SK-N-MC (cell line): ENCODE data around the gene RPN1.
A peak's percentile ranks its signal among the peaks of the same experiment; 100 is the strongest.

ENCODE experiments used
- DNase-seq: peaks from one replicate; pipeline ENCODE4 v3.0.0-alpha.2; 2011; ENCODE audit warnings: low read depth, low spot score
- H3K27ac ChIP-seq: fragments of 200-600 bp; sonication (generic); 2 replicates; pipeline ENCODE4 v1.5.1; 2016; ENCODE audit warnings: mixed run types
- H3K36me3 ChIP-seq: fragments of 200-600 bp; sonication (generic); 2 replicates; pipeline ENCODE4 v1.6.1; 2017; ENCODE audit warnings: antibody characterized with exemption, low read length, mixed read lengths; ENCODE audit not compliant: insufficient read depth
- H3K4me3 ChIP-seq: fragments of 200-600 bp; sonication (generic); 2 replicates; pipeline ENCODE4 v1.5.1; 2016
- H3K9ac ChIP-seq: fragments of 200-600 bp; sonication (generic); 2 replicates; pipeline ENCODE4 v1.8.0; 2017; ENCODE audit warnings: mixed run types, mixed read lengths; ENCODE audit not compliant: insufficient read length
- H3K9me3 ChIP-seq: fragments of 200-600 bp; sonication (generic); 2 replicates; pipeline ENCODE4 v1.6.1; 2017; ENCODE audit warnings: low read depth, mild to moderate bottlenecking, antibody characterized with exemption, low read length, moderate library complexity, mixed read lengths
- EZH2 ChIP-seq: fragments of 200-600 bp; sonication (generic); IDR thresholded peaks from one replicate; pipeline ENCODE4 v1.6.1; 2017; ENCODE audit warnings: antibody characterized with exemption
- FOXP2 ChIP-seq: optimal IDR thresholded peaks from 2 replicates; pipeline ENCODE3; 2011; ENCODE audit warnings: mild to moderate bottlenecking, moderate library complexity; ENCODE audit not compliant: insufficient read depth; ENCODE audit errors: extremely low read length, control extremely low read depth
- POLR2AphosphoS5 ChIP-seq: IDR thresholded peaks from 2 replicates; pipeline ENCODE4 v1.6.1; 2012; ENCODE audit warnings: mild to moderate bottlenecking, low read depth, low read length, borderline replicate concordance

The RPN1 gene

DNA sequence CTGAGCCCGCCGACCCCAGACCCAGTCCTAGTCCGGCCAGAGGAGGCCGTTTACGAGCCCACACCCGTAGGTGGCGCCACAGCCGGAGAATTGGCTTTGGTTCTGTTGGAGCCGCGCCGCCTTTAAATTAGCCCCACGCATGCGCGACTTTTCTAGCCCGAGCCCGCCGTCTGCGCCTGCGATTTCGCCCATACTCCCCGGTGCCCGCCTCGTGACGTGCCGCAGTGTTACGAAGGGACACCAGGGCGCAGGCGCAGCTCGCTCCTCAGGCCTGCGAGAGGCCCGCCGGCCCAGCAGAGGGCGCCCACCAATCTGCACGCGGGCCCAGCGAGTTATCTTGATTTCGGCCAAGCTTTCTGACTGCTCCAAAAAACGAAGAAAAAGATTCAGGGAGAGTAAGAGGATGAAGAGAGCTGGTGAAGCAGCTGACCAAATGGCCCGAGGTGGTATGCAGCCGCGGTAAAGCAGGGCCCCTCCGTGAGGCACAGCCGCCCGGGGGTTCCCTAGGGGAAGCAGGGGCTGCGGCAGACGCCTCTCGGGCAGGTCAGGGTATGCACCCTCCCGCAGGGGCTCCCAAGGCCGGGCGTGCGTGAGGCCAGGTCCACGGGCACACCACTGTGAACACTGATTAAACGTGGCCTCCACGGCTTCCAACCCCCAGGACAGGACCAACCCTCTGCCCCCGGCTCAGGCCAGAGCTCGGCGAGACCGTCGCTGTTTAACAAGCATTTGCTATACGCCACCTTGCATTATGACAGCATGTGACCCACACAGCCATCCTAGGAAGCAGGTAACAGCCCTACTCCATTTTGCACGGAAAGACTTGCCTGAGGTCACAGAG is 32.8 kb downstream of the RPN1 start:
- Histone ChIP-seq H3K4me3 (peak overlapping the region; percentile 82), H3K9ac (peak overlapping the region; percentile 88), H3K36me3 (peaks cover 41% of the 10 kb centered on the region), H3K27ac (peak overlapping the region; percentile 63), H3K9me3 (no peaks in the 10 kb centered on the region)
- no peak for TF ChIP-seq FOXP2
- peak; percentile 82 for TF ChIP-seq POLR2AphosphoS5
- DNase-seq: peak; percentile 89

DNA sequence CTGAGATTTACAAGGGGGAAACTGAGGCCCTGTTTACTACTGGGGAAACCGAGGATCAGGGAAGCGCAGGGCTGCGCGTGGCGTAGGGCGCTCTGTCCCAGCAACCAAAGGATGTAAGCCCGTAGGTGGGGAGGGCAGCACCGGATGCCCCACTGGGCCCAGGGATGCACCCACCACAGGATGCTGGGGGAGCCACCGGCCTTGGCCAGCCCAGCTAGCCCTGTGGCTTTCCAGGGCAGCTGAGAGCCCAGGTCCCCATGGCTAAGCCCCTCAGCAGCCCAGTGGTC is 33.4 kb downstream of the RPN1 start:
- TF ChIP-seq POLR2AphosphoS5 (no peak), EZH2 (no peak), FOXP2 (no peak)
- Histone ChIP-seq H3K27ac (no peak overlapping the region), H3K9ac (peak overlapping the region; percentile 63), H3K9me3 (no peaks in the 10 kb centered on the region), H3K36me3 (peaks cover 36% of the 10 kb centered on the region), H3K4me3 (peak overlapping the region; percentile 82)
- no peak for DNase-seq

DNA sequence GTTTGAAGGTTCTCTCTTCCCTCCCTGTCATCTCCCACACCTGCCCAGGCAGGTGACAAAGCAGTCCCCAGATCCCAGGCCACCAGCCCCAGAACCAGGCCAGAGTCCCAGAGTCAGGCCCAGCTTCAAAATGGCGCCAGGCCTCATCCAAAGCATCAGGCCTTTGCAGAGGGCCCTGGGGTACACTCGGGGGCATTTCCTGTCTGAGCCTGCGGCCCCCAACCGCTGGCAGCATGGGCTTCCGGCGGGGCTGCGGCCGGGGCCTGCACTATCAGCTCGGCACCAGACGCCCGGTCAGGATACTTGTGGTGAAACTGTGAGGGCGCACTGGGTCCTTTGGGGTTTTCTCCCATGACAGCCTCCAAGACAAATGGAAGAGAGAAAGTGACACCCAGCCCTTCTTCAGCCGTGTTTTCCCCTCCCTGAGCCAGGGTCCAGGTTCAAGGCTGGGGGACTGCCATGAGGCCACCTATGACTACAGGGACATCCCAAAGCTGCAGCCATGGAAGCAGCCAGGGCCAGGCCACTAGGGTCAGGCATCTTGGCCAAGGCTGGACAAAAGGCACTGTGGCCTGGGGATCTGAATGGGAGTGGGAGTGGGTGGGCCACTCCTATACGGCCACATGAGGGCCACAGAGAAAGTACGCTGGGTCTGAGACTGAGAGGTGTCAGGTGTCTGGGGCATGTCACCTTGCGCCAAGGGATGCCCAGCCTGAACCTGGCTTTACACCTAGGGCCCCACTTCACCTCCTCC is 33.9 kb downstream of the RPN1 start:
- TF ChIP-seq FOXP2 (no peak), EZH2 (no peak), POLR2AphosphoS5 (no peak)
- peak overlapping the region; percentile 63 for H3K9ac ChIP-seq
- no peaks in the 10 kb centered on the region for H3K9me3 ChIP-seq
- H3K27ac ChIP-seq: no peak overlapping the region
- H3K4me3 ChIP-seq: peak overlapping the region; percentile 82
- peaks cover 31% of the 10 kb centered on the region for H3K36me3 ChIP-seq
- DNase-seq: no peak

DNA sequence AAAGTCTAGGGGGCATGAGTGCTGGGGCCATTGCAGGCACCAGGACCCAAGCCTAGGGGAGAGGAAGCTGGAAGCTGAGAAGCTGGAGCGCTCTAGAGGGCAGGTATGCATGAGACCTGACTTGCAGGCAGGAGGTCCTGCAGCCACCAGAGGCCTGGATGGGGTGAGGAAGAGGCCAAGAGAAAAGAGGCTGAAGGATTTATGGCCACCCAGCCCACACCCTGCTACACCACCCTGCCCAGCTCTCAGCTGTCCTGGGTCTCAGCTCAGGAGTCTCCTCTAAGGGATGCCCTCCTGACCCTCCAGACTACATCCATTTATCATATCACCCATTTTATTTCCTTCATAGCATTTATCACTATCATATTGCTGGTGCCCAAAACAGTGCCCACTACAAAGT is 36.5 kb downstream of the RPN1 start:
- Histone ChIP-seq H3K4me3 (no peak overlapping the region), H3K9me3 (no peaks in the 10 kb centered on the region), H3K9ac (no peak overlapping the region), H3K27ac (no peak overlapping the region), H3K36me3 (peaks cover 5% of the 10 kb centered on the region; the same call in 1 of the 2 replicates)
- TF ChIP-seq EZH2: no peak
- TF ChIP-seq POLR2AphosphoS5: no peak
- TF ChIP-seq FOXP2: no peak
- no peak for DNase-seq

DNA sequence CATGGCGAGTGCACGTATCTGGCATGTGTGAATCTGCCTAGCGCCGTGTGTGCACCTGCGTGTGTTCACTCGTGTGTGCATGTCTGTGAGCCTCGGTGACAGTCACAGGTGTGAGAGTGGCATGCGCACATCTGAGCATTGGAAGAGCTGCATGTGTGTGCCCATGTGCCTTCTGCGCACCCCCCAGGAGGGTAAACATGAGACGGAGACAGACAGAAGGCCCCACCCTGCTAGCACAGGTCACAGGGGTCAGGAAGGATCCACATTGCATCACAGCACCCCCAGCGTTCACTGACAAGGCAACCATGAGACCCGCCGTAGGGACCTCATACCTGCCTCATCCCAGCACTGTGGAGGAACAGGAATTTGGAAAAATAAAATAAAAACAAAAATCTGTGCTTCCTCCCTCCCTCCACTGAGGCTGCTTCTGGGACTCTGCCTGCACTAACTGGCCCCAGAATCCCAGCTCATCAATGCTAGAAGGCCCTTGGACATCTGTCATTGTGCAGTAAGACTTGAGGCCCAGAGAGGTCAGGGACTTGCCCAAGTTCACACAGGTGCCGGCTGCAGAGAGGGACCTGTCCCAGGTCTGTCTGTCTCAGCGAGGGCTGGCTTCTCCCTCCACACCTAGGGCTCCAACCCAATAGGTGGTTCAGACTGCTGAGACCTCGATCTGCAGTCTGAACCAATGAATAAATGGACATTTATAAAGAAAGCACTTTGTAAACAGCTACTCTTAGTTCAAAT is 37.4 kb downstream of the RPN1 start:
- H3K27ac ChIP-seq: no peak overlapping the region
- TF ChIP-seq POLR2AphosphoS5: no peak
- no peak for TF ChIP-seq FOXP2
- TF ChIP-seq EZH2: no peak

DNA sequence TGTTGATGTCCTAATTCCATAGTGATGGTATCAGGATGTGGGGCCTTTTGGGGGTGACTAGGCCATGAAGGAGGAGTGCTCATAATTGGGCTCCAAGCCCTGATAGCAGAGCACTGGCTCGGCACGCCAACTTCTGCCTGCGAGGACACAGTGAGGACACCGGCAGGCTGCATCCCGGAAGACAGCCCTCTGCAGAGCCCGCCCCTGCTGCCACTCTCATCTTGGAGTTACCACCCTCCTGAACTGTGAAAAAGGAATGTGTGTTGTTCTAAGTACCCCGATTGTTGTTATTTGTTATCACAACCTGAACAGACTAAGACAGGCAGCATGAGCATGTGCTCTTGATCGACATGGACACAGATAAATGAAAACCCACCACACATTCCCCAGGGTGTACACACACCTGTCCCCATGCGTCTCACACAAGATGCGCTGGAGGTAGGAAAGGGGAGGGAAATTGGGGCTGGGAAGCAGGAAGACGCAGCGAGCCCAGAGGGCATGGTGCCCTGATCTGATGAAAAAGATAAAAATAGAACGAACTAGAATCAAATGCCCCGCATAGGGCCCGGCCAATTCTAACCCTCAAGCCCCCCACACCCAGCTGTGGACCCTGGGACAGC is 40.1 kb downstream of the RPN1 start:
- Histone ChIP-seq H3K27ac (no peak overlapping the region), H3K9me3 (no peaks in the 10 kb centered on the region), H3K4me3 (no peak overlapping the region), H3K9ac (no peak overlapping the region), H3K36me3 (no peaks in the 10 kb centered on the region)
- DNase-seq: no peak
- TF ChIP-seq EZH2 (no peak), FOXP2 (no peak), POLR2AphosphoS5 (no peak)

More for the DNA sequence above, 37.4 kb downstream of the RPN1 start:
- Histone ChIP-seq H3K4me3 (no peak overlapping the region), H3K9ac (no peak overlapping the region), H3K36me3 (no peaks in the 10 kb centered on the region), H3K9me3 (no peaks in the 10 kb centered on the region)
- no peak for DNase-seq

DNA sequence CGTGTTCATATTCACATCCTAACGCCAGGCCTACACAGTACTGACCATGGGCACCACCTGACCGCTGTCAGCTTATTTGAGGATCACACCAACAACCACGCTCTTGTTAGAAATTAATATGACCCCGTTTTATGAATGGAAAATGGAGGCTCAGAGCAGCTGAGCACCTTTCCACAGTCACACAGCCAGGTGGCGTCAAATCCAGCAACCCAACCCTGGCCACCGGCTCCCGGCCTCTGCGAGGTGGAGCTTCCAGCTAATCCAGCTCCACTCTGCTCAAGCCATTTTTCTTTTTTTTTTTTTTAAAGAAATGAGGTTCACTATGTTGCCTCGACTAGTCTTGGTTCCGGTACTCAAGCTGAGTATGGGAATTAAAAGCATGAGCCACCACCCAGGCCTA is 41.3 kb downstream of the RPN1 start:
- TF ChIP-seq FOXP2 (no peak), POLR2AphosphoS5 (no peak), EZH2 (no peak)
- Histone ChIP-seq H3K36me3 (no peaks in the 10 kb centered on the region), H3K9ac (no peak overlapping the region), H3K27ac (no peak overlapping the region), H3K4me3 (no peak overlapping the region), H3K9me3 (no peaks in the 10 kb centered on the region)
- DNase-seq: no peak

DNA sequence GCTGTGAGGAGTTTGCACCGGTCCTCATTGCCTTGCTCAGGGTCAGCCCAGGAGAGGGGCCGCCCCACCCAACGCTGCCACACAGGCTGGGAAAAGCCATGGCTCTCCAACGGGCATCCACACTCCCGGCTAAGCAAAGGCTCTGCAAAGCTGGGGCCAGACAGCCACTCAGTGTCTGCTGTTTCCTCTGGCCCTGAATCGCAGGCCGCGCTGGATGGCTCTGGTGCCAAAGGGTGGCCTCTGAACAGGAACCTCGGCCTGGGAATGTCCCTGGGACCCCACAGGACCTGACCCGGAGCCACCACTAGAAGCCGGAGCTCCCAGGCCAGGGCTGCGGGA is 42.9 kb downstream of the RPN1 start:
- no peak overlapping the region for H3K4me3 ChIP-seq
- H3K9ac ChIP-seq: no peak overlapping the region
- no peak for DNase-seq
- no peak overlapping the region for H3K27ac ChIP-seq
- TF ChIP-seq POLR2AphosphoS5 (no peak), FOXP2 (no peak), EZH2 (no peak)
- H3K36me3 ChIP-seq: no peaks in the 10 kb centered on the region
- no peaks in the 10 kb centered on the region for H3K9me3 ChIP-seq
